Measurements from ENCODE around the gene PPEF2.
"Not testable (repeated sequence)": the region's sequence is repeated elsewhere in the genome, so short reads cannot be mapped to it uniquely, and the experiment has no call there.

The PPEF2 gene

GRCh38 chr4:75848171-75848760 is 54.0 kb downstream of the PPEF2 start:
- H3K4me3 ChIP-seq (ENCODE audit: low read depth, low read length), result not testable (repeated sequence)
- TF ChIP-seq CTCF (IDR thresholded peaks at IDR 0.05; ENCODE audit: low read depth, low read length), result peak; percentile 23; the same call in 1 of the 2 replicates

GRCh38 chr4:75845992-75846391 is 56.3 kb downstream of the PPEF2 start:
- TF ChIP-seq CTCF (IDR thresholded peaks at IDR 0.05; ENCODE audit: low read depth, low read length), result no peak
- H3K4me3 ChIP-seq (ENCODE audit: low read depth, low read length), result no peak overlapping the region

- no peak for TF ChIP-seq CTCF (IDR thresholded peaks at IDR 0.05; ENCODE audit: low read depth, low read length)
- no peak overlapping the region for H3K4me3 ChIP-seq (ENCODE audit: low read depth, low read length)
Observed at GRCh38 chr4:75844151-75844662, 58.0 kb downstream of the PPEF2 start.

GRCh38 chr4:75843596-75843995 is 58.7 kb downstream of the PPEF2 start:
- H3K4me3 ChIP-seq (ENCODE audit: low read depth, low read length), result no peak overlapping the region
- TF ChIP-seq CTCF (IDR thresholded peaks at IDR 0.05; ENCODE audit: low read depth, low read length), result no peak

GRCh38 chr4:75841641-75842520 is 60.4 kb downstream of the PPEF2 start:
- TF ChIP-seq CTCF (IDR thresholded peaks at IDR 0.05; ENCODE audit: low read depth, low read length), result no peak
- no peak overlapping the region for H3K4me3 ChIP-seq (ENCODE audit: low read depth, low read length)

GRCh38 chr4:75834772-75835154 is 67.5 kb downstream of the PPEF2 start:
- no peak overlapping the region for H3K4me3 ChIP-seq (ENCODE audit: low read depth, low read length)
- no peak for TF ChIP-seq CTCF (IDR thresholded peaks at IDR 0.05; ENCODE audit: low read depth, low read length)
